RWPE2 (cell line): ENCODE data around the gene LRRIQ3.
A peak's percentile ranks its signal among the peaks of the same experiment; 100 is the strongest.

Experiments used
- ATAC-seq: fragments of 200-7000 bp; cut with Tn5 transposase; 3 replicates; pipeline ENCODE4 v1.9.1; 2021; ENCODE audit warnings: low read depth
- DNase-seq: peaks from one replicate; pipeline ENCODE4 v3.0.0-alpha.2; 2020; ENCODE audit warnings: low spot score
- H3K27ac ChIP-seq: fragments of 450-650 bp; 2 replicates; pipeline ENCODE4 v1.5.1; 2017; ENCODE audit warnings: mild to moderate bottlenecking; ENCODE audit not compliant: poor library complexity, severe bottlenecking
- H3K27me3 ChIP-seq: fragments of 250-450 bp; sonication (Bioruptor Pico); 2 replicates; pipeline ENCODE4 v1.5.1; 2021; ENCODE audit warnings: mild to moderate bottlenecking, moderate library complexity; ENCODE audit not compliant: insufficient read depth, poor library complexity, severe bottlenecking
- H3K36me3 ChIP-seq: fragments of 250-450 bp; sonication (Bioruptor Pico); 2 replicates; pipeline ENCODE4 v1.5.1; 2020; ENCODE audit warnings: low read depth, mild to moderate bottlenecking, moderate library complexity
- H3K4me1 ChIP-seq: fragments of 250-450 bp; sonication (Bioruptor Pico); 2 replicates; pipeline ENCODE4 v1.5.1; 2021; ENCODE audit warnings: mild to moderate bottlenecking, moderate library complexity; ENCODE audit not compliant: insufficient read depth, poor library complexity, severe bottlenecking
- H3K4me3 ChIP-seq: fragments of 250-450 bp; sonication (Bioruptor Pico); 2 replicates; pipeline ENCODE4 v1.5.1; 2021; ENCODE audit warnings: mild to moderate bottlenecking, moderate library complexity; ENCODE audit not compliant: severe bottlenecking
- H3K9me3 ChIP-seq: fragments of 250-450 bp; sonication (Bioruptor Pico); 2 replicates; pipeline ENCODE4 v1.5.1; 2021; ENCODE audit warnings: mild to moderate bottlenecking, moderate library complexity; ENCODE audit not compliant: severe bottlenecking
- TF ChIP-seq, protein P1 (sequence below): fragments of 450-650 bp; IDR thresholded peaks from one replicate; pipeline ENCODE4 v1.5.1; 2017; ENCODE audit warnings: mild to moderate bottlenecking, moderate library complexity; ENCODE audit not compliant: poor library complexity, severe bottlenecking

LRRIQ3 gene

DNA sequence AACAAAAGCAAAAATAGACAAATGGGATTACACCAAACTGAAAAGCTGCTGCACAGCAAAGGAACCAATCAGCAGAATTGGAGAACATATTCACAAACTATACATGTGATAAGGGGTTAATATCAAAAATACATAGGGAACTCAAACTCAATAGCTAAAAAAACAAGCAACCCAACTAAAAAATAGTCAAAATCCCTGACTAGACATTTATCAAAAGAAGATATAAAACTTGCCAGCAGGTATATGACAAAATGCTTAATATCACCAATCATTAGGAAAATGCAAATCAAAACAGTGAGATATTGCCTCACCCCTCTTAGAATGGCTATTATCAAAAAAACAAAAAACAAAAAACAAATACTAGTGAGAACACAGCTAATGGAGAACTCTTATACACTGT, 140.3 kb downstream of the LRRIQ3 start:
- Histone ChIP-seq H3K9me3 (no peaks in the 10 kb centered on the region), H3K4me1 (no peaks in the 10 kb centered on the region), H3K27me3 (no peaks in the 10 kb centered on the region), H3K36me3 (no peaks in the 10 kb centered on the region), H3K4me3 (no peak overlapping the region), H3K27ac (no peak overlapping the region)
- TF ChIP-seq, protein P1, sequence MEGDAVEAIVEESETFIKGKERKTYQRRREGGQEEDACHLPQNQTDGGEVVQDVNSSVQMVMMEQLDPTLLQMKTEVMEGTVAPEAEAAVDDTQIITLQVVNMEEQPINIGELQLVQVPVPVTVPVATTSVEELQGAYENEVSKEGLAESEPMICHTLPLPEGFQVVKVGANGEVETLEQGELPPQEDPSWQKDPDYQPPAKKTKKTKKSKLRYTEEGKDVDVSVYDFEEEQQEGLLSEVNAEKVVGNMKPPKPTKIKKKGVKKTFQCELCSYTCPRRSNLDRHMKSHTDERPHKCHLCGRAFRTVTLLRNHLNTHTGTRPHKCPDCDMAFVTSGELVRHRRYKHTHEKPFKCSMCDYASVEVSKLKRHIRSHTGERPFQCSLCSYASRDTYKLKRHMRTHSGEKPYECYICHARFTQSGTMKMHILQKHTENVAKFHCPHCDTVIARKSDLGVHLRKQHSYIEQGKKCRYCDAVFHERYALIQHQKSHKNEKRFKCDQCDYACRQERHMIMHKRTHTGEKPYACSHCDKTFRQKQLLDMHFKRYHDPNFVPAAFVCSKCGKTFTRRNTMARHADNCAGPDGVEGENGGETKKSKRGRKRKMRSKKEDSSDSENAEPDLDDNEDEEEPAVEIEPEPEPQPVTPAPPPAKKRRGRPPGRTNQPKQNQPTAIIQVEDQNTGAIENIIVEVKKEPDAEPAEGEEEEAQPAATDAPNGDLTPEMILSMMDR, result no peak
- ATAC-seq, result no peak
- DNase-seq, result no peak

DNA sequence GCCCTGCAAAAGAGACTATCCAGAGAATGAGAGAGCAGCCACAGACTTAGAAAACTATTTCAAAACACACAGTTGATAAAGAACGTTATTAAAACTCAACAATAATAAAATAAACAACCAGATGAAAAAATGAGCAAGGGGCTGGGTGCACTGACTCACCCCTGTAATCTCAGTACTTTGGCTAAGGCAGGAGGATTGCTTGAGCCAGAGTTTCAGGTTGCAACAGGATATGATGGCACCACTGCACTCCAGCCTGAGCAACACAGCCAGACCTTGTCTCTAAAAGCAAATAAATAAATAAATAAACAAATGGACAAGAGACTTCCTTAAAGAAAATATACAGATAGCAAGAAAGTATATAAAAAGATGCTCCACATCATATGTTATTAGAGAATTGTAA, 144.6 kb downstream of the LRRIQ3 start:
- Histone ChIP-seq H3K4me1 (no peaks in the 10 kb centered on the region), H3K4me3 (no peak overlapping the region), H3K27ac (no peak overlapping the region), H3K36me3 (no peaks in the 10 kb centered on the region), H3K9me3 (no peaks in the 10 kb centered on the region), H3K27me3 (no peaks in the 10 kb centered on the region)
- TF ChIP-seq, protein P1, result no peak
- DNase-seq (no peak), ATAC-seq (peak; percentile 70; the same call in 2 of the 3 replicates)

DNA sequence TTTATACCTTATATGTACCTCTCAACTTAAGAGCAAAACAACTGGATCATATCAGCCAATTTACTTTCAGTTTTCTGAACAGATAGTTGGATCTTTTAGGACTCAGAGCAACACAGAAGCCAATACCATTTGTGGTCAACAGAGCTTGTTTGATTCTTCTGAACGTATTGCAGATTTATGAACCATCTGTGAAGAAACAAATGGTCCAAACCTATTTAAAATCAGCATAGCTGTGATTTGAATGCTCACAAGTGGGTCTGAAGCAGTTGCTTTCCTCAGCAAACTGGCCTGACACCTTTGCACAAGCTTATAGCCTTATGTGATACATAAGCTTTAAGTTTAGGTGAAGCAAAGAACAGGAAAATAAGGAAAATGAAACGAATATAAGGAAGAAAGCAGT, 147.6 kb downstream of the LRRIQ3 start:
- ATAC-seq (no peak), DNase-seq (no peak)
- no peak overlapping the region for H3K27ac ChIP-seq
- no peaks in the 10 kb centered on the region for H3K4me1 ChIP-seq
- no peaks in the 10 kb centered on the region for H3K36me3 ChIP-seq
- H3K9me3 ChIP-seq, result no peaks in the 10 kb centered on the region
- TF ChIP-seq, protein P1, result no peak
- H3K27me3 ChIP-seq, result no peaks in the 10 kb centered on the region
- H3K4me3 ChIP-seq, result no peak overlapping the region

DNA sequence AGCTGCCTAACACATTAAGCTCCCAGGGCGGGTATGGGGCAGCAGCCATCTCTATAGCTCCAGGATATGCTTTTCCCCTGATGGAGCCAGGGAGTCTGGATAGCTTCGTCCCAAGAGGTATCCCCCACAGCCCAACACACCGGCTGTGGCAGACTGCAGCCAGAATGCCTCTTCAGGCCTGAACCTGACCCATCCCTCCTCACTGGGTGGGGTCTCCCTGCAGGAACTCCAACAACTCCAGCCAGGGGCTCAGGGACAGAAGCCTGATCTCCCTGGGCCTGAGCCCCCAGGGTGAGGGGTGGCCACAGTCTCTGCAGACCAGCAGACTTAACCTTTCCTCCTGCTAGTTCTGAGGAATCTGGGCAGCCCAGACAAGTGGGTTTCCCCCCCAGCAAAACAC, 159.9 kb downstream of the LRRIQ3 start:
- H3K36me3 ChIP-seq, result no peaks in the 10 kb centered on the region
- no peak for ATAC-seq

DNA sequence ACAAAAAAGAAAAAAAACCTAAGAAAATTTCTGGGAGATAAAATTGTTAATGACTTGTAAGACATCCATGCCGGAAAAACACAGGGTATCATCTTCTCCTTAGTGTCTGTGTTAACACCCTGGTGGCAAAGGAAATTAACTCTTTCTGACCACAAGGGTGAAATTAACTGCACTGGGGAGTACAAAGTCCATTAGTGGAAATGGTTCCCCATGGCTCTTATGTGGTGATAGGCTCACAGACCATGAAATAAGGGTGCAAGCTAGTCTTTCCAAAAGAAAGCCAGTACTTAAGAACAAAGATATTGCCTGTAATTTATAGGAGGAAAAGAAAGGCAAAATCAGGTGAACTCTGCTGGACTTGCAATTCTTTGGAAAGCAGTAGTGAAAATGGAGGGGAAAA, 185.4 kb downstream of the LRRIQ3 start:
- Histone ChIP-seq H3K27ac (no peak overlapping the region), H3K36me3 (no peaks in the 10 kb centered on the region), H3K27me3 (no peaks in the 10 kb centered on the region), H3K4me3 (no peak overlapping the region), H3K9me3 (no peaks in the 10 kb centered on the region), H3K4me1 (no peaks in the 10 kb centered on the region)
- TF ChIP-seq, protein P1, result no peak
- no peak for DNase-seq
- ATAC-seq, result no peak

More for the DNA sequence above, 159.9 kb downstream of the LRRIQ3 start:
- Histone ChIP-seq H3K27ac (no peak overlapping the region), H3K4me1 (no peaks in the 10 kb centered on the region), H3K27me3 (no peaks in the 10 kb centered on the region), H3K9me3 (no peaks in the 10 kb centered on the region), H3K4me3 (no peak overlapping the region)
- DNase-seq, result no peak
- TF ChIP-seq, protein P1, result no peak
